IPS-NIHi11 (cell line): ENCODE data around the gene DMAC2L.
"Not testable (repeated sequence)": the region's sequence is repeated elsewhere in the genome, so short reads cannot be mapped to it uniquely, and the experiment has no call there.

Experiments used
- DNase-seq: peaks from one replicate; pipeline ENCODE4 v3.0.0; 2012; ENCODE audit warnings: mixed read lengths, low spot score

Gene DMAC2L

GRCh38 chr14:50311972-50312733 is at the start of gene DMAC2L, which contains the start of gene L2HGDH:
TSS of gene DMAC2L (plus strand) at chr14:50312324. CDS start at chr14:50321488, 9,164 bp downstream.
TSS of gene L2HGDH (minus strand) at chr14:50312229. CDS start at chr14:50312150, 79 bp downstream.
- peak; percentile 98 for DNase-seq

GRCh38 chr14:50262865-50263264 is 49.3 kb upstream of the DMAC2L start:
- no peak for DNase-seq

GRCh38 chr14:50263321-50263720 is 48.8 kb upstream of the DMAC2L start:
- DNase-seq, result no peak

- no peak for DNase-seq
Observed at GRCh38 chr14:50265029-50265428, 47.1 kb upstream of the DMAC2L start.

- no peak for DNase-seq
Observed at GRCh38 chr14:50270932-50271331, 41.2 kb upstream of the DMAC2L start.

- DNase-seq, result no peak
Observed at GRCh38 chr14:50272498-50272897, 39.6 kb upstream of the DMAC2L start.

- no peak for DNase-seq
Observed at GRCh38 chr14:50285861-50286260, 26.3 kb upstream of the DMAC2L start.

- DNase-seq, result no peak
Observed at GRCh38 chr14:50288146-50288545, 24.0 kb upstream of the DMAC2L start.

GRCh38 chr14:50290306-50290705 is 21.8 kb upstream of the DMAC2L start:
- DNase-seq, result no peak

GRCh38 chr14:50299585-50299984 is 12.5 kb upstream of the DMAC2L start:
- no peak for DNase-seq

GRCh38 chr14:50301914-50302313 is 10.2 kb upstream of the DMAC2L start:
- DNase-seq, result no peak

- peak; percentile 31 for DNase-seq
Observed at GRCh38 chr14:50303744-50304471, 8.2 kb upstream of the DMAC2L start.

- no peak for DNase-seq
Observed at GRCh38 chr14:50308363-50308915, 3.7 kb upstream of the DMAC2L start.

- DNase-seq, result no peak
Observed at GRCh38 chr14:50310445-50310844, 1.7 kb upstream of the DMAC2L start.

- no peak for DNase-seq
Observed at GRCh38 chr14:50311337-50311971, 670 bp upstream of the DMAC2L start.

GRCh38 chr14:50312734-50313054 is 570 bp downstream of the DMAC2L start:
- no peak for DNase-seq

- not testable (repeated sequence) for DNase-seq
Observed at GRCh38 chr14:50314098-50314497, 2.0 kb downstream of the DMAC2L start.

- peak; percentile 37 for DNase-seq
Observed at GRCh38 chr14:50318031-50318626, 6.0 kb downstream of the DMAC2L start.

GRCh38 chr14:50319293-50319692 is 7.2 kb downstream of the DMAC2L start:
- no peak for DNase-seq

GRCh38 chr14:50319721-50320120 is 7.6 kb downstream of the DMAC2L start:
- no peak for DNase-seq

- DNase-seq, result no peak
Observed at GRCh38 chr14:50320283-50320682, 8.2 kb downstream of the DMAC2L start.

- peak; percentile 69 for DNase-seq
Observed at GRCh38 chr14:50321009-50321660, 9.0 kb downstream of the DMAC2L start.
